Left lobe of liver (tissue), 2 donors: Measurements from ENCODE around the gene PIGL. TPM values are rescaled to one million over a fixed set of nuclear protein-coding genes. Genes with fewer than 3 reads are reported as not detected.
"Not testable (repeated sequence)": the region's sequence is repeated elsewhere in the genome, so short reads cannot be mapped to it uniquely, and the experiment has no call there.

Experiments used
- ATAC-seq: fragments of 200-7000 bp; cut with Tn5 transposase; one replicate; pipeline ENCODE4 v1.9.1; 2020; ENCODE audit warnings: mild to moderate bottlenecking, moderate library complexity
- DNase-seq: peaks from one replicate; pipeline ENCODE4 v3.0.0-alpha.2; 2020; ENCODE audit warnings: low spot score
- total RNA-seq: library from RNA; stranded (reverse); gene quantifications from one replicate; pipeline ENCODE4 v1.2.1, GENCODE V29; 2021
- donor health status: DM: no; HTN: no; CAD: no; lungs with moderate emphysema.
- donor health status: DM: no; HTN: yes; CAD: no.

The PIGL gene
- total RNA-seq, 1 donor from 2014 or later, result 18.5 TPM

- ATAC-seq, result peak; percentile 81
- DNase-seq, result no peak
Measured at GRCh38 chr17:16304830-16305229, 87.8 kb downstream of the PIGL start.

- DNase-seq (no peak), ATAC-seq (no peak)
Measured at GRCh38 chr17:16306211-16306610, 89.2 kb downstream of the PIGL start.

- DNase-seq, ATAC-seq: not testable (repeated sequence)
Measured at GRCh38 chr17:16312061-16312460, 95.1 kb downstream of the PIGL start.

GRCh38 chr17:16313139-16314090 lies 96.4 kb downstream of the PIGL start:
- ATAC-seq, result peak; percentile 96
- DNase-seq, result peak; percentile 72

- DNase-seq (no peak), ATAC-seq (no peak)
Measured at GRCh38 chr17:16314189-16314588, 97.2 kb downstream of the PIGL start.

GRCh38 chr17:16314859-16315258 lies 97.8 kb downstream of the PIGL start:
- ATAC-seq (no peak), DNase-seq (no peak)

GRCh38 chr17:16319969-16320368 lies 103.0 kb downstream of the PIGL start:
- DNase-seq (no peak), ATAC-seq (no peak)

GRCh38 chr17:16322636-16323035 lies 105.6 kb downstream of the PIGL start:
- DNase-seq (no peak), ATAC-seq (no peak)

- DNase-seq (no peak), ATAC-seq (no peak)
Measured at GRCh38 chr17:16325964-16326363, 109.0 kb downstream of the PIGL start.

GRCh38 chr17:16327018-16327417 lies 110.0 kb downstream of the PIGL start:
- DNase-seq (no peak), ATAC-seq (peak; percentile 56)

- no peak for DNase-seq
- peak; percentile 17 for ATAC-seq
Measured at GRCh38 chr17:16328997-16329396, 112.0 kb downstream of the PIGL start.

GRCh38 chr17:16329519-16330271 lies 112.7 kb downstream of the PIGL start:
- DNase-seq (peak; percentile 55), ATAC-seq (peak; percentile 94)

GRCh38 chr17:16338391-16338790 lies 121.4 kb downstream of the PIGL start:
- no peak for DNase-seq
- ATAC-seq, result no peak

GRCh38 chr17:16339402-16339801 lies 122.4 kb downstream of the PIGL start:
- no peak for DNase-seq
- ATAC-seq, result no peak

- ATAC-seq (peak; percentile 28), DNase-seq (no peak)
Measured at GRCh38 chr17:16339959-16340358, 122.9 kb downstream of the PIGL start.

- DNase-seq (no peak), ATAC-seq (no peak)
Measured at GRCh38 chr17:16342979-16343378, 126.0 kb downstream of the PIGL start.

GRCh38 chr17:16343569-16343968 lies 126.6 kb downstream of the PIGL start:
- no peak for DNase-seq
- no peak for ATAC-seq

- ATAC-seq (no peak), DNase-seq (no peak)
Measured at GRCh38 chr17:16345565-16345964, 128.6 kb downstream of the PIGL start.

GRCh38 chr17:16346721-16347271 lies 129.8 kb downstream of the PIGL start:
- DNase-seq, result no peak
- ATAC-seq, result no peak

GRCh38 chr17:16348586-16348985 lies 131.6 kb downstream of the PIGL start:
- ATAC-seq (no peak), DNase-seq (no peak)

- DNase-seq (no peak), ATAC-seq (no peak)
Measured at GRCh38 chr17:16349431-16349830, 132.4 kb downstream of the PIGL start.

GRCh38 chr17:16351831-16352230 lies 134.8 kb downstream of the PIGL start:
- DNase-seq, result no peak

More at GRCh38 chr17:16351831-16352230, 134.8 kb downstream of the PIGL start:
- no peak for ATAC-seq
